ENCODE measurements around the gene PHETA1. TPM values are rescaled to one million over a fixed set of nuclear protein-coding genes. Genes with fewer than 3 reads are reported as not detected.

The PHETA1 gene
- total RNA-seq, 1 experiment from 2014 or later, result 12.4 TPM

DNA sequence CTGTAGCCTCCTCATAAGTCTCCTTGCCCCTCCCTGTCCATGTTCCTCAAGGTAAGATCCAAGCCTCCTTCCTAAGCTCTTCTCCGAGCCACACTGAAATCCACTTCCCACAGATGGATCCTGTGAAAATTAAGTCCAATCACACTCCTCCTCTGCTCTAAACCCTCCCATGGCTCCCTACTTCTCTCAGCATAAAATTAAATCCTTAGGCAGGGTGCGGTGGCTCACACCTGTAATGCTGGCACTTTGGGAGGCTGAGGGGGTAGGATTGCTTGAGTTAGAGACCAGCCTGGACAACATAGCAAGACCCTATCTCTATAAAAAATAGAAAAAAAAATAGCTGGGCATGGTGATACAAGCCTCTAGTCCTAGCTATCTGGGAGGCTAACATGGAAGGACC, 2.3 kb downstream of the PHETA1 start (continued):
- TF ChIP-seq ZNF317 (CRISPR knock-in tag; IDR thresholded peaks at IDR 0.05; ENCODE audit: borderline replicate concordance, low read depth), result no peak
- TF ChIP-seq STAT6 (CRISPR knock-in tag; conservative IDR thresholded peaks at IDR 0.05; ENCODE audit: low read depth), result no peak
- TF ChIP-seq RORB (CRISPR knock-in tag; IDR thresholded peaks at IDR 0.05), result no peak

GRCh38 chr12:111366075-111366474, 2.8 kb downstream of the PHETA1 start:
- peaks cover 10% of the 10 kb centered on the region for H3K4me1 Mint-ChIP-seq
- DNase-seq (ENCODE audit: low spot score) (no peak), ATAC-seq (no peak)
- H3K36me3 Mint-ChIP-seq, result no peaks in the 10 kb centered on the region
- peaks cover 24% of the 10 kb centered on the region for H3K27me3 Mint-ChIP-seq (ENCODE audit: low read depth)
- ChIA-PET CTCF (no interaction called here), POLR2A (no interaction called here)
- no peak overlapping the region for H3K4me3 Mint-ChIP-seq
- no peak overlapping the region for H3K27ac Mint-ChIP-seq
- H3K9me3 Mint-ChIP-seq, result no peaks in the 10 kb centered on the region
- no peak for TF ChIP-seq ZNF423 (CRISPR knock-in tag; IDR thresholded peaks at IDR 0.05)
- TF ChIP-seq ETV6 (CRISPR knock-in tag; IDR thresholded peaks at IDR 0.05), result no peak
- TF ChIP-seq ZNF281 (CRISPR knock-in tag; IDR thresholded peaks at IDR 0.05), result no peak
- no peak for TF ChIP-seq TEAD1 (CRISPR knock-in tag; IDR thresholded peaks at IDR 0.05)
- TF ChIP-seq CREB1 (CRISPR knock-in tag; IDR thresholded peaks at IDR 0.05), result no peak
- TF ChIP-seq CREM (CRISPR knock-in tag; IDR thresholded peaks at IDR 0.05), result no peak
- TF ChIP-seq HMGA2 (CRISPR knock-in tag; IDR thresholded peaks at IDR 0.05), result no peak
- TF ChIP-seq, protein P1, sequence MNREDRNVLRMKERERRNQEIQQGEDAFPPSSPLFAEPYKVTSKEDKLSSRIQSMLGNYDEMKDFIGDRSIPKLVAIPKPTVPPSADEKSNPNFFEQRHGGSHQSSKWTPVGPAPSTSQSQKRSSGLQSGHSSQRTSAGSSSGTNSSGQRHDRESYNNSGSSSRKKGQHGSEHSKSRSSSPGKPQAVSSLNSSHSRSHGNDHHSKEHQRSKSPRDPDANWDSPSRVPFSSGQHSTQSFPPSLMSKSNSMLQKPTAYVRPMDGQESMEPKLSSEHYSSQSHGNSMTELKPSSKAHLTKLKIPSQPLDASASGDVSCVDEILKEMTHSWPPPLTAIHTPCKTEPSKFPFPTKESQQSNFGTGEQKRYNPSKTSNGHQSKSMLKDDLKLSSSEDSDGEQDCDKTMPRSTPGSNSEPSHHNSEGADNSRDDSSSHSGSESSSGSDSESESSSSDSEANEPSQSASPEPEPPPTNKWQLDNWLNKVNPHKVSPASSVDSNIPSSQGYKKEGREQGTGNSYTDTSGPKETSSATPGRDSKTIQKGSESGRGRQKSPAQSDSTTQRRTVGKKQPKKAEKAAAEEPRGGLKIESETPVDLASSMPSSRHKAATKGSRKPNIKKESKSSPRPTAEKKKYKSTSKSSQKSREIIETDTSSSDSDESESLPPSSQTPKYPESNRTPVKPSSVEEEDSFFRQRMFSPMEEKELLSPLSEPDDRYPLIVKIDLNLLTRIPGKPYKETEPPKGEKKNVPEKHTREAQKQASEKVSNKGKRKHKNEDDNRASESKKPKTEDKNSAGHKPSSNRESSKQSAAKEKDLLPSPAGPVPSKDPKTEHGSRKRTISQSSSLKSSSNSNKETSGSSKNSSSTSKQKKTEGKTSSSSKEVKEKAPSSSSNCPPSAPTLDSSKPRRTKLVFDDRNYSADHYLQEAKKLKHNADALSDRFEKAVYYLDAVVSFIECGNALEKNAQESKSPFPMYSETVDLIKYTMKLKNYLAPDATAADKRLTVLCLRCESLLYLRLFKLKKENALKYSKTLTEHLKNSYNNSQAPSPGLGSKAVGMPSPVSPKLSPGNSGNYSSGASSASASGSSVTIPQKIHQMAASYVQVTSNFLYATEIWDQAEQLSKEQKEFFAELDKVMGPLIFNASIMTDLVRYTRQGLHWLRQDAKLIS (CRISPR knock-in tag; IDR thresholded peaks at IDR 0.05; ENCODE audit: borderline replicate concordance), result no peak
- no peak for TF ChIP-seq ZBTB43 (CRISPR knock-in tag; IDR thresholded peaks at IDR 0.05)
- no peak for TF ChIP-seq CTCF (IDR thresholded peaks at IDR 0.05)
- TF ChIP-seq, protein P2, sequence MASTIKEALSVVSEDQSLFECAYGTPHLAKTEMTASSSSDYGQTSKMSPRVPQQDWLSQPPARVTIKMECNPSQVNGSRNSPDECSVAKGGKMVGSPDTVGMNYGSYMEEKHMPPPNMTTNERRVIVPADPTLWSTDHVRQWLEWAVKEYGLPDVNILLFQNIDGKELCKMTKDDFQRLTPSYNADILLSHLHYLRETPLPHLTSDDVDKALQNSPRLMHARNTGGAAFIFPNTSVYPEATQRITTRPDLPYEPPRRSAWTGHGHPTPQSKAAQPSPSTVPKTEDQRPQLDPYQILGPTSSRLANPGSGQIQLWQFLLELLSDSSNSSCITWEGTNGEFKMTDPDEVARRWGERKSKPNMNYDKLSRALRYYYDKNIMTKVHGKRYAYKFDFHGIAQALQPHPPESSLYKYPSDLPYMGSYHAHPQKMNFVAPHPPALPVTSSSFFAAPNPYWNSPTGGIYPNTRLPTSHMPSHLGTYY (CRISPR knock-in tag; IDR thresholded peaks at IDR 0.05), result no peak
- no peak for TF ChIP-seq SMAD3 (CRISPR knock-in tag; IDR thresholded peaks at IDR 0.05; ENCODE audit: borderline replicate concordance)

All from WTC11 (cell line).